GM18526 (cell line): ENCODE results near the gene PAX7.

Source experiments
- POLR2A ChIP-seq: IDR thresholded peaks from 3 replicates; pipeline ENCODE4 v1.6.1; 2011; ENCODE audit not compliant: insufficient read length; ENCODE audit errors: extremely low read depth

PAX7 gene

GRCh38 chr1:18793164-18793563 is 162.5 kb downstream of the PAX7 start:
- TF ChIP-seq POLR2A = no peak

DNA sequence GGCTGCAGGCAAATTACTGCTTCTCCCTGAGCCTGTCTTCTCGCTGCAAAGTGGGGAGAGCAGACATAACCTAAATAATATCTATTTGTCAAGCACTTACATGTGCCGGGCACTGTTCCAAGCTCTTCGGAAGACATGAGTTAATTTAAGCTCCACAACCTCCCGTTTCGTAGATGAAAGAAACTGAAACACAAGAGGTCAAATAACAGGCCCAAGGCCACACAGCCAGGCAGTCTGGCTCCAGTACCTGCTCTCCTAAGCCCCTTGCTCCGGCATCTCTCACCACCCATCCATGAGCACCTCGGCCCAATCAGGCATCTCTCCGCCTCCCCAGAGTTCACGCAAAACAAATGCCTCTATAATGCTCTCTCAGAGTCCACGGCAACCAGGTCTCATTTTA is 163.4 kb downstream of the PAX7 start:
- TF ChIP-seq POLR2A = no peak

DNA sequence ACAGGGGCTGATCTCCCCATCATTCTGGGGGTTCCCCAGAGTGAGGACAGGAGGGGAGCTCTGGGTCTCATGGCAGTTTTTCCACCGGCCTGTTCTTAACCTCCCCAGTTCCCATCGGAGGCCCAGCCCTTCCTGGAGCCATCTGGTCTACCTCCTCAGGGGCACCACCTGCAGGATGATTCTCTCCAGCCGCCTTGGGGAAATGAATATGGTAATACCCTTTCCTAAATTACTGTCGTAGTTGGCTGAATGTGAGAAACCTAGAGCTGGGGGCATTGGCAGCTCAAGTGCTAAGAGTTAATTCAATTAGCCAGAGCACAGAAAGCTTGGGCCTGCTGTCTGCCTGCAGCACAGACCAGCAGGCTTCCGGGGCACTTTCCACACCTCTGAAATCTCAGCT is 163.9 kb downstream of the PAX7 start:
- no peak for TF ChIP-seq POLR2A

- no peak for TF ChIP-seq POLR2A
Measured at GRCh38 chr1:18795002-18795689, 164.5 kb downstream of the PAX7 start.

GRCh38 chr1:18796950-18797349 is 166.3 kb downstream of the PAX7 start:
- TF ChIP-seq POLR2A = no peak
